ENCODE data around the gene NNMT. TPM values are rescaled to one million over a fixed set of nuclear protein-coding genes. Genes with fewer than 3 reads are reported as not detected.

NNMT gene
- total RNA-seq, 1 experiment from 2014 or later, result not detected

GRCh38 chr11:114286229-114286628 is 10.0 kb upstream of the NNMT start:
- no peak overlapping the region; the same call in 1 of the 2 replicates for H3K4me2 ChIP-seq (ENCODE audit: low read length)
- intact Hi-C loops (cut with micrococcal nuclease), result no loop called here
- H3K9ac ChIP-seq (ENCODE audit: low read length), result no peak overlapping the region
- H3K4me3 ChIP-seq (replicated peaks in 1 of 2; ENCODE audit: low read depth in 1 of 2, low read length in 2 of 2), result no peak overlapping the region
- no peaks in the 10 kb centered on the region for H3K9me2 ChIP-seq (ENCODE audit: insufficient read depth)
- POLR2A ChIA-PET, result no interaction called here
- BruUV-seq (replicated peaks), result no TSS peak
- no peak for DNase-seq (ENCODE audit: low read depth, low spot score)
- peaks cover 8 to 11% of the 10 kb centered on the region in 2 experiments for H3K4me1 ChIP-seq (ENCODE audit: control insufficient read depth in 1 of 2, insufficient read depth in 2 of 2, low read length in 2 of 2)
- no peak overlapping the region for H3K27ac ChIP-seq (ENCODE audit: low read depth, low read length)
- no peaks in the 10 kb centered on the region for H3K79me2 ChIP-seq (ENCODE audit: insufficient read depth, low read length)
- RAD21 ChIA-PET (ENCODE audit: low non-redundant PET in 1 of 2, low total read pairs in 2 of 2, uncharacterized antibody in 2 of 2, unreplicated experiment in 2 of 2), result no interaction called here
- no peak for ATAC-seq
- H3K27me3 ChIP-seq (ENCODE audit: insufficient read depth, low read length), result peaks cover 14% of the 10 kb centered on the region; the same call in 1 of the 2 replicates
- H2AFZ ChIP-seq (ENCODE audit: low read depth, low read length, poor library complexity, severe bottlenecking), result no peak overlapping the region
- TF ChIP-seq SIN3A (IDR thresholded peaks at IDR 0.05; ENCODE audit: low read depth) (no peak), EGR1 (IDR thresholded peaks at IDR 0.05; ENCODE audit: low read depth) (no peak), EZH2 (IDR thresholded peaks at IDR 0.05) (no peak), EZH2phosphoT487 (IDR thresholded peaks at IDR 0.05; ENCODE audit: borderline replicate concordance) (no peak), POLR2A (IDR thresholded peaks at IDR 0.05; ENCODE audit: borderline replicate concordance, extremely low read depth, insufficient read depth, insufficient read length) (no peak), YY1 (IDR thresholded peaks at IDR 0.05; ENCODE audit: extremely low read depth, insufficient replicate concordance, low read depth, low read length) (no peak), CBX3 (IDR thresholded peaks at IDR 0.05; ENCODE audit: low read depth) (no peak), CEBPB (IDR thresholded peaks at IDR 0.05; ENCODE audit: low read depth) (no peak), MAX (IDR thresholded peaks at IDR 0.05) (no peak), REST (IDR thresholded peaks at IDR 0.05; ENCODE audit: low read depth) (no peak), SRF (IDR thresholded peaks at IDR 0.05; ENCODE audit: low read depth) (no peak), RAD21 (IDR thresholded peaks at IDR 0.05; ENCODE audit: low read depth) (no peak), ZNF274 (IDR thresholded peaks at IDR 0.05; ENCODE audit: low read depth, low read length) (no peak), ZFX (IDR thresholded peaks at IDR 0.05) (no peak), ATF3 (IDR thresholded peaks at IDR 0.05) (no peak), CTCF (IDR thresholded peaks at IDR 0.05 in 2 of 3, conservative IDR thresholded peaks at IDR 0.05 in 1 of 3; ENCODE audit: borderline replicate concordance in 1 of 3, insufficient read depth in 1 of 3, low read depth in 2 of 3, low read length in 2 of 3) (no peak), JUND (IDR thresholded peaks at IDR 0.05) (no peak), POLR2AphosphoS5 (IDR thresholded peaks at IDR 0.05; ENCODE audit: low read depth, low read length) (no peak), SP1 (IDR thresholded peaks at IDR 0.05; ENCODE audit: low read depth) (no peak)
- H3K36me3 ChIP-seq (ENCODE audit: control insufficient read depth in 1 of 2, insufficient read depth in 2 of 2, low read length in 2 of 2), result no peaks in the 10 kb centered on the region
- H3K9me3 ChIP-seq (ENCODE audit: control insufficient read depth in 1 of 2, insufficient read depth in 1 of 2, low read depth in 1 of 2, low read length in 2 of 2), result no peaks in the 10 kb centered on the region
- H4K20me1 ChIP-seq (ENCODE audit: insufficient read depth), result no peaks in the 10 kb centered on the region
- CTCF ChIA-PET, result no interaction called here

All from HCT116 (cell line).